ENCODE measurements around the gene ARPC3.
"Not testable (repeated sequence)": the region's sequence is repeated elsewhere in the genome, so short reads cannot be mapped to it uniquely, and the experiment has no call there.

ARPC3 gene

DNA sequence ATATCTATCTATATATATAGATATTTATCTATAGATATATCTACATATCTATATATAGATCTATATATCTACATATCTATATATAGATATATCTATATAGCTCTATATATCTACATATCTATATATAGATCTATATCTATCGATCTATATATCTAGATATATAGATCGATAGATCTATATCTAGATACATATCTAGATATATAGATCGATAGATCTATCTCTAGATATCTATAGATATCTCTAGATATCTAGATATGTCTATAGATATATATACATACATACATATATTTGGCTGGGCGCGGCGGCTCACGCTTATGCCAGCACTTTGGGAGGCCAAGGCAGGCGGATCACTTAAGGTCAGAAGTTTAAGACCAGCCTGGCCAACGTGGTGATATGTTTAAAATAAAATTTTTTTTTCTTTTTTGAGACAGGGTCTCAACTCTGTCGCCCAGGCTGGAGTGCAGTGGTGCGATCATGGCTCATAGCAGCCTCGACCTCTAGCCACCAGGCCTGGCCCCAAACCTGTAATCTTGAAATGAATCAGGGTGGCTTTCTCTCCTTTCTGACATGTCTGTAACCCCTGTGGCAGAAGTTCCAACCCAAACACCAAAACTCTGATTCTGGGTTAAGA is 18.1 kb downstream of the ARPC3 start:
- TF ChIP-seq, protein P1, sequence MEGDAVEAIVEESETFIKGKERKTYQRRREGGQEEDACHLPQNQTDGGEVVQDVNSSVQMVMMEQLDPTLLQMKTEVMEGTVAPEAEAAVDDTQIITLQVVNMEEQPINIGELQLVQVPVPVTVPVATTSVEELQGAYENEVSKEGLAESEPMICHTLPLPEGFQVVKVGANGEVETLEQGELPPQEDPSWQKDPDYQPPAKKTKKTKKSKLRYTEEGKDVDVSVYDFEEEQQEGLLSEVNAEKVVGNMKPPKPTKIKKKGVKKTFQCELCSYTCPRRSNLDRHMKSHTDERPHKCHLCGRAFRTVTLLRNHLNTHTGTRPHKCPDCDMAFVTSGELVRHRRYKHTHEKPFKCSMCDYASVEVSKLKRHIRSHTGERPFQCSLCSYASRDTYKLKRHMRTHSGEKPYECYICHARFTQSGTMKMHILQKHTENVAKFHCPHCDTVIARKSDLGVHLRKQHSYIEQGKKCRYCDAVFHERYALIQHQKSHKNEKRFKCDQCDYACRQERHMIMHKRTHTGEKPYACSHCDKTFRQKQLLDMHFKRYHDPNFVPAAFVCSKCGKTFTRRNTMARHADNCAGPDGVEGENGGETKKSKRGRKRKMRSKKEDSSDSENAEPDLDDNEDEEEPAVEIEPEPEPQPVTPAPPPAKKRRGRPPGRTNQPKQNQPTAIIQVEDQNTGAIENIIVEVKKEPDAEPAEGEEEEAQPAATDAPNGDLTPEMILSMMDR (IDR thresholded peaks at IDR 0.05; ENCODE audit: borderline replicate concordance, control extremely low read depth, extremely low read depth, insufficient read depth, missing control alignments) = no peak
- in situ Hi-C loops (cut with MboI; ENCODE audit: low sequenced_read_pairs, unreplicated experiment) = no loop called here
- peak; percentile 30 for DNase-seq (ENCODE audit: low spot score)

DNA sequence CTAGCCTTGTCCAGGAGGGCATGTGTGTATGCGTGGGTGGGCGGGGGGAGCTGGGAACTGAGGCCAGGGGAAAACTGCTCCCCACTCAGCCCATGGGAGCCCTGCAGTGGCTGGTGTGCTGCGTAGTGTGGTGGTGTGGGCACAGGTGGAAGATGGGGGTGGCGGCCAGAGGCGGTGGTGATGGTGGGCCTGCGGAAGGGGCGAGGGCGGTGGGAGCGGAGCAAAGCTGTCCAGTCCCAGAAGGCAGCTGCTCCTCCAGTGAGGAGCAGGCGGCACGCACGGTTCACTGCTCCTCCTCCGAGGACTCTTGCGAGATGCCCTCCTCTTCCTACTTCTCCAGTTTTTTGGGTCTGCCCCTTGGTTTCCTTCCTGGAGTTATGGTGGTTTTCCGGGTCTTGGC is 20.5 kb downstream of the ARPC3 start:
- in situ Hi-C loops (cut with MboI; ENCODE audit: low sequenced_read_pairs, unreplicated experiment) = loop anchor here (10.0 kb wide), 1 partner anchor 325 kb away; no protein-coding TSS in a partner anchor

DNA sequence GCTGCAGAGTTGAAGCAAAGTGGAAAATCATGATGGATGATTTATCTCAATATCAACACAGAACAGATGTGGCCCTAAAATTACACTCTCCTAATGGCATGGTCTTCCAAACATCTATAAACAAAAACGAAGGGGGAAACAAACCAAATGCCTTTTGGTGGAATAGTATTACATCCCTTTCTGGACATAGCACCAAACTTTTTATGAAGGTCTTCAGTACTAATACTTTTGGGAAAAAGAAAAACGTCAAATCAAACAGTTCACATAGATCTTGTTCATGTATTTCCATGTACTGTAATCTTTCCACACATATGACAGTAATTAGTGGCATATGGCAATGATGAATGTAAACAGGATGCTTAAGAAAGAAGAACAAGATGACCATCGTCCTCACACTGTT is 23.7 kb downstream of the ARPC3 start:
- no peak for DNase-seq (ENCODE audit: low spot score)
- in situ Hi-C loops (cut with MboI; ENCODE audit: low sequenced_read_pairs, unreplicated experiment) = loop anchor here (10.0 kb wide), 1 partner anchor 322 kb away; no protein-coding TSS in a partner anchor
- TF ChIP-seq, protein P1 (IDR thresholded peaks at IDR 0.05; ENCODE audit: borderline replicate concordance, control extremely low read depth, extremely low read depth, insufficient read depth, missing control alignments) = no peak

More for the DNA sequence above, 20.5 kb downstream of the ARPC3 start:
- DNase-seq (ENCODE audit: low spot score) = not testable (repeated sequence)

DNA sequence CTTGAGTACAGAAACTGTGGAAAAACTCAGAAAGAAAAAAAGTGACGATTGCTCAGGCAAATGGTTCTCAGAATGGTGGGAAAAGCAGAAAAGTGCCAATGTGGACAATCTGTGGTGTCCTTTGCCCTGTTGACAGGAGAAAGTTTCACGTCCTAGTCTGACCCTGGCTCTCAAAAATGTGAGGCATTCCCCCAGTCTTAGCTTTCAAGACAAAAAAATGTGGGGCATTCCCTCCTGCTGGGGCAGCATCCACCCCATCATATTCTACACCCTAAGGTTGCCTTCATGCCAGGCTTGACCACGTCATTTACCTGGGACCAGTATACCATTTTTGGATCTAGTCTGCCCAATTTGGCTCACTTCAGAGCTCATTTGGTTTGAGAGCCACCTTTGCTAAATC is 25.9 kb downstream of the ARPC3 start:
- DNase-seq (ENCODE audit: low spot score) = no peak
- TF ChIP-seq, protein P1 (IDR thresholded peaks at IDR 0.05; ENCODE audit: borderline replicate concordance, control extremely low read depth, extremely low read depth, insufficient read depth, missing control alignments) = no peak
- in situ Hi-C loops (cut with MboI; ENCODE audit: low sequenced_read_pairs, unreplicated experiment) = loop anchor here (10.0 kb wide), 1 partner anchor 319 kb away; no protein-coding TSS in a partner anchor

- DNase-seq (ENCODE audit: low spot score) = no peak
- in situ Hi-C loops (cut with MboI; ENCODE audit: low sequenced_read_pairs, unreplicated experiment) = loop anchor here (10.0 kb wide), 1 partner anchor 317 kb away; no protein-coding TSS in a partner anchor
- TF ChIP-seq, protein P1 (IDR thresholded peaks at IDR 0.05; ENCODE audit: borderline replicate concordance, control extremely low read depth, extremely low read depth, insufficient read depth, missing control alignments) = no peak
Observed at GRCh38 chr12:110421701-110422100, 28.4 kb downstream of the ARPC3 start.

DNA sequence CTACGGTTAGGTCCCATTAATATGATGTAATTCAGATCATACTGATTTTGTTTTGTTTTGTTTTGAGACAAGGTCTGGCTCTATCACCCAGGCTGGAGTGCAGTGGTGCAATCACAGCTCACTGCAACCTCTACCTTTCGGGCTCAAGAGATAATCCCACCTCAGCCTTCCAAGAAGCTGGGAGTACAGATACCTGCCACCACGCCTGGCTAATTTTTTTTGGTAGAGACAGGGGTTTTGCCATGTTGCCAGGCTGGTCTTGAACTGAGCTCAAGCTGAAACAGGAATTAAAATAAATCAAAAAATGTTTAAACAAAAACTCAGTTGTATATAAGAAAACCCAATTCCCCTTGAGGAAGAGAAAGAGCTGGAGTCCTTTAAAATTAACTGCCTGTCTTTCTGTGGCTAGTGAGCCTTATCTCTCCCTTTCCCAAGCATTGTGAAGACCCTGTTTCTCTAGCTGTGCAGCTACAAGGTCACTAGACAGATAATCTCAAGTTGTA is 28.9 kb downstream of the ARPC3 start:
- TF ChIP-seq, protein P1 (IDR thresholded peaks at IDR 0.05; ENCODE audit: borderline replicate concordance, control extremely low read depth, extremely low read depth, insufficient read depth, missing control alignments) = no peak
- in situ Hi-C loops (cut with MboI; ENCODE audit: low sequenced_read_pairs, unreplicated experiment) = loop anchor here (10.0 kb wide), 1 partner anchor 316 kb away; no protein-coding TSS in a partner anchor
- DNase-seq (ENCODE audit: low spot score) = no peak

DNA sequence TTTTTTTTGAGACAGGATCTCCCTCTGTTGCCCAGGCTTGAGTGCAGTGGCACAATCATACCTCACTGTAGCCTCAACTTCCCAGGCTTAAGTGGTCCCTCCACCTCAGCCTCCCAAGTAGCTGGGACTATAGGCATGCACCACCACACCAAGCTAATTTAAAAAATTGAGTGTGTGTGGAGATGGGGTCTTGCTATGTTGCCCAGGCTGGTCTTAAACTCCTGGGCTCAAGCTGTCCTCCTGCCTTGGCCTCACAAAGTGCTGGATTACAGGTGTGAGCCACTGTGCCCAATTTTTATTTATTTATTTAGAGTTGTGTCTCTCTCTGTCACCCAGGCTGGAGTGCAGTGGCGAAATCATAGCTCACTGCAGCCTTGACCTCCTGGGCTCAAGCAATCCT is 29.5 kb downstream of the ARPC3 start:
- DNase-seq (ENCODE audit: low spot score) = not testable (repeated sequence)
- in situ Hi-C loops (cut with MboI; ENCODE audit: low sequenced_read_pairs, unreplicated experiment) = loop anchor here (10.0 kb wide), 1 partner anchor 316 kb away; no protein-coding TSS in a partner anchor

- DNase-seq (ENCODE audit: low spot score); in situ Hi-C loops (cut with MboI; ENCODE audit: low sequenced_read_pairs, unreplicated experiment): not testable (repeated sequence)
Observed at GRCh38 chr12:110417113-110417512, 33.0 kb downstream of the ARPC3 start.

- DNase-seq (ENCODE audit: low spot score); in situ Hi-C loops (cut with MboI; ENCODE audit: low sequenced_read_pairs, unreplicated experiment): not testable (repeated sequence)
Observed at GRCh38 chr12:110410086-110410485, 40.1 kb downstream of the ARPC3 start.

DNA sequence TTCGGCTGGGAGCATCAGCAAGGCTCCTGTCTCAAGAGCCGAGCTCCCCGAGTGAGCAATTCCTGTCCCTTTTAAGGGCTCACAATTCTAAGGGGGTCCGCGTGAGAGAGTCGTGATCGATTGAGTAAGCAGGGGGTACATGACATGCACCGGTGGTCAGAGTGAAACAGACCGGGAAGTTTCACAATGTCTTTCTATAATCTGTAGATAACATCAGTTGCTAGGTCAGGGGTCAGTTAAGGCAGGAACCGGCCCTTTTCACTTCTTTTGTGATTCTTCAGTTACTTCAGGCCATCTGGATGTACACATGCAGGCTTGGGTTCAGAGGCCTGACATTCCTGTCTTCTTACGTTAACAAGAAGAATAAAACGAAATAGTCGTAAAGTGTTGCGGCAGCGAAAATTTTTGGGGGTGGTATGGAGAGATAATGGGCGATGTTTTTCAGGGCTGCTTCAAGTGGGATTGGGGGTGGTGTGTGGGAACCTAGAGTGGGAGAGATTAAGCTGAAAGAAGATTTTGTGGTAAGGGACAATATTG is 44.9 kb downstream of the ARPC3 start:
- DNase-seq (ENCODE audit: low spot score); in situ Hi-C loops (cut with MboI; ENCODE audit: low sequenced_read_pairs, unreplicated experiment): not testable (repeated sequence)
